NCI-H146 treated with DMSO at 0.1 percent for 48 hours (cell line): Measurements from ENCODE around the gene COTL1.
"Not testable (repeated sequence)": the region's sequence is repeated elsewhere in the genome, so short reads cannot be mapped to it uniquely, and the experiment has no call there.

Experiments
- DNase-seq: peaks from one replicate; lab custom pipeline; 2025; ENCODE audit not compliant: unreplicated experiment; lab: John Stamatoyannopoulos, UW

The COTL1 gene

DNA sequence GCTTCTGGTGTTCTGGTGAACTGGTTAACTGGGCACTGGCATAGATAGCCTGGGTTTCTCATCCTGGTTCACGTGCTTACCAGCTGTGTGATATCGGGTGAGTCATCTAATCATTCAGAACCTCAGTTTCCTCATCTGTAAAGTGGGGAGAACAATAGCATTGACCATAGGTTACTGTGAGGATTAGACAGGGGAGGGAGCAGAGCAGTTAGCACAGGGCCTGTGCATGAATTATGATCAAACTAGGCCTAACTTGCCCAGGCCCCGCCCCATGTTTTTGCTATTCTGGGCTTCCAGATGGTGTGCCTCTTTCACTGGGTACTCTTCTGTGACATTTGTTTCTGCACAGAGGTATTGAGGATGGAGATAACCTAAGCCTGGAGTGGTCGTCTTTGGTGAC, 25.8 kb upstream of the COTL1 start:
- no peak for DNase-seq

- peak; percentile 43 for DNase-seq
Measured at GRCh38 chr16:84643180-84643583, 25.3 kb upstream of the COTL1 start.

DNA sequence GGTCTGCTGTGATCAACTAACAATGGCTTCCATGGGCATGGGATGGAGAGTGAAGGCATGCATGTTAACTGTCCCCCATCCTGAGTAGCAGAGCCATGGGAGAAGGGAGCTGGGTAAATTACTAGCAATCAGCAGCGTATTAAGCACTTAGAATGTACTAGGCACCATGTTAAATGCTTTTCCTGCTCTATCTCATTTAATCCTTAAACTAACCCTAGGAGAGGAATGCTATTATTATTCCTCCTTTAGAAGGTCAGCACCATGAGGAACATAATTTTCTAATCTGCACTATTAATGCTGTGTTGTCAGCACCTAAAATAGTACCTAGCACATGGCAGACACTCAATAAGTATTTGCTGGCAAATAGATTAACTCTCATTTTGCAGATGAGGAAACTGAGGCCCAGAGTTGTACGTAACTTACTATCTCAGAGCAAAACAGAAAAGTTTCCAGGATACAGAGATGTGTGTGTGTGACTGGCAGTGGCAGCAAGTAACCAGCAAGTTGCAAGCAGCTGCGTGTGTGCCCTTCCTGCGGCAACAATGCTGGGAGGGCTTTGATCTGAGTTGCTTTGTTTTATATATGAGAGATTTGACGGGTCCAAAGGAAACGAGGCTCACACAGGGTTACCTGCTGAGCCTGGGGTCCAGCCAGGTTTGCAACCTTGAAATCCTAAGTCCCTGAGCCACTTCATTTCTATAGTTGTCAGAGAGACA, 23.9 kb upstream of the COTL1 start:
- no peak for DNase-seq

DNA sequence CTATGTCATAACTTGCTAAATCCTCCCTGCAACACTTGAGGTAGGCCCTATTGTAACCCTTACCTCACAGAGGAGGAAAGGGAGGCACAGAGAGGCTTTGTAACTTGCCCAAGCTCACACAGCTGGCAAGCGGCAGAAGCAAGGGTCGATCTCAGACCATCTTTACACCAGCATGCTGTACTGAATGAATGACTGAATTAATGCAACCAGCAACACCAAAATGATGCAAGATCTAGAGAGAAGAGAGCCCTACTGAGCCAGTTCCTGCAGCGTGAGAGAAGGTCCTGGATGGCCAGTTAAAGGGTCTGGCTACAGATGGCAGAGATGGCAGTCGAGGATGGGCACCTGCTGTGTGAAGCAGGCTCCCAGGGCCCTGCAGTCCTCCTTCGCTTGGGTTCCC, 22.3 kb upstream of the COTL1 start:
- no peak for DNase-seq

GRCh38 chr16:84638231-84638806, 20.4 kb upstream of the COTL1 start:
- no peak for DNase-seq

DNA sequence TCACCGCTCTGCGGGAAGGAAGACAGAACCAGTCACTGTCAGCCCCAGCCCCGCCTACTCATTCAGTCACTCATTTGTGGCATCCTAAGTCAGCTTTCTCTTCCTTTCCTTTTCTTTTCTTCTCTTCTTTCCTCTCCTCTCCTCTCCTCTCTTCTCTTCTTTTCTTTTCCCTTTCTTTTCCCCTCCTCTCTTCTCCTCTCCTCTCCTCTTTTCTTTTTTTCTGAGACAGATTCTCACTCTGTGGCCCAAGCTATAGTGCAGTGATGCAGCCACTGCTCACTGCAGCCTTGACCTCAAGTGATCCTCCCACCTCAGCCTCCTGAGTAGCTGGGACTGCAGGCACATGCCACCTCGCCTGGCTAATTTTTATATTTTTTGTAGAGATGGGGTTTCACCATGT, 19.8 kb upstream of the COTL1 start:
- no peak for DNase-seq

- DNase-seq = no peak
Measured at GRCh38 chr16:84635702-84636101, 17.8 kb upstream of the COTL1 start.

DNA sequence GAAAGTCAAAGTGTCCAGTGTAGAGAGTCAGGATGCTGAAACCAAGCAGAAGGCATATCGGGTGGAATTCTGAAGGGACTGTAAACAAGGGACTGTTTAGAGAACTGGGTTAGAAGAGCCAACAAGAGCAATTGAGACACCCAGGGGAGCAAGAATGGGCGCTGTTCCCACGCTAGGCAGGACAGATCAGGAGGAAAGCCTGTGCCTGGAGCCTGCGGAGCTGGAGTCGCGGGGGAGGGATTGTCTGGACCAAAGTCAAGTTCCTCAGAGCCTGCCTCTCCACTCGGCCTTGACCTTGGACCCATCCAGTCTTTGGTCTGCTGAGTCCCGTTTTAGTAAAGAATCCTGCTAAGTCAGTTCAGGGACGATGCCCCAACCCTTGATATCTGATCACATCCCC, 15.7 kb upstream of the COTL1 start:
- DNase-seq = no peak

GRCh38 chr16:84632862-84633261, 15.0 kb upstream of the COTL1 start:
- DNase-seq = not testable (repeated sequence)

DNA sequence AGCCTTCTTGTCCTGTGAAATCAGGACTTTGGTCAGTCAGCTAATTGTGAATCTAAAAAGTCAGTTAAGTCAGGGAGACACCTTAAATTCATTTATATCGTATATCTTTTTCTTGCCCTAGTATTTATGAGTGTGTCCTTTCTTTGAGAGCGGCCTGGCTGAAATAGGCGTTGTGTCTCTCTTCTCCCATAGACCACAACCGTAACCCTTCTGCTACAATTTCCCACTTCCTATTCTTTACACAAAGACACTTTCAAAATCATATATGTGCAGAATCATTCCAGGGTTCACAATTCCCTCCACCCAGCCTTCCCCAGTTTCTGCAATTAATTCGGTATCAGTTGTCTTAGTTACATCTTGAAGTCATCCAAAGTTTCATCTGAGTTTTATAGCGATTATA, 14.0 kb upstream of the COTL1 start:
- DNase-seq = no peak

DNA sequence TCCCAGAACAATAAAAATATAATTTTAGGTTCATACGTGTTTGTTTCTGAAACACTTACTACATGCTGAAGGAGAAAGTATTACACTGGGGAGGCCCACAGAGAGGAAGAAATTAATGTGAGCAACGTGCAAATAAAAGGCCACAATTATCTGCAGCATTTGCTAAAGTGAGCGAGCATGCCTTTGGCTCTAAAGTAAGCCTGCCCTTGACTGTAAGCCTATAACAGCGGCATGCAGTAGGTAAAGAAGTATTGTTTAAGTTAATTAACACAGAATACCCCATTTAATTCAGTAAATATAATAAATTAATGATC, 13.2 kb upstream of the COTL1 start:
- no peak for DNase-seq

DNA sequence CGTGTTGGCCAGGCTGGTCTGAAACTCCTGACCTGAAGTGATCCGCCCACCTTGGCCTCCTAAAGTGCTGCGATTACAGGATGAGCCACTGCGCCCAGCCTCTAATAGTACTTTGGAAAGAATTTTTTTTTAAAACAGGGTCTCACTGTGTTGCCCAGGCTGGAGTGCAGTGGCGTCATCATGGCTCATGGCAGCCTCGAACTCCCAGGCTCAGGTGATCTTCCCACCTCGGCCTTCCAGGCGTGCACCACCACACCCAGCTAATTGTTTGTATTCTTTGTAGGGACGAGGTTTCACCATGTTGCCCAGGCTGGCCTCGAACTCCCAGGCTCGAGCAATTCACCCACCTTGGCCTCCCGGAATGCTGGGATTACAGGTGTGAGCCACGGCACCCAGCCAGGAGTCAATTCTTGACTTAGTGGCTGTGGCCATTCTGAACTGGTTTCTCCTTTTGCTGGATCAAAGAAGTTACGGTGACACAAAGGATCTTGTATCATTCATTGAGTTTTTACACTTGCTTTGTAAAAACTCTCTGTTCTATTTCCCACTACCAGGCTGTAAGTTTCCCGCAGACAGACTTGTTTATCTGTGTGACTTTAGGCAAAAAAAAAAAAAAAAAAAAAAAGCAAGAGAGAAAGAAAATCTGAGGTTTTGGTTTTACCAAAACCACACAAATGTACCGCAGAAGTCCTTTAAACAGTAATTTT, 12.7 kb upstream of the COTL1 start:
- DNase-seq = no peak

DNA sequence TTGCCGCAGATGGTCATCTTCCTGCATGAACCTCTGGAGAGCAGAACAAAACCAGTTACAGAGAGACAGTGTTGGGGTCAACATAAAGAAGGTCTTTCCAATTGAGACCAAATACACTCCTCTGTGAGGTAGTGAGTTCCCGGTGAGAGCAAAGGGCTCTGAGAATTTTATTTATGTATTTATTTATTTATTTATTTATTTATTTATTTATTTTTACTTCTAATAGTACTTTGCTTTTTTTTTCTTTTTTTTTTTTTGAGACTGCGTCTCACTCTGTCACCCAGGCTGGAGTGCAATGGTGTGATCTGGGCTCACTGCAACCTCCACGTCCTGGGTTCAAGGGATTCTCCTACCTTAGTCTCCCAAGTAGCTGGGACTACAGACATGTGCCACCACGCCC, 12.1 kb upstream of the COTL1 start:
- no peak for DNase-seq

GRCh38 chr16:84629580-84629979, 11.7 kb upstream of the COTL1 start:
- DNase-seq = no peak

GRCh38 chr16:84628226-84628731, 10.4 kb upstream of the COTL1 start:
- DNase-seq = no peak

- no peak for DNase-seq
Measured at GRCh38 chr16:84625556-84625955, 7.7 kb upstream of the COTL1 start.

DNA sequence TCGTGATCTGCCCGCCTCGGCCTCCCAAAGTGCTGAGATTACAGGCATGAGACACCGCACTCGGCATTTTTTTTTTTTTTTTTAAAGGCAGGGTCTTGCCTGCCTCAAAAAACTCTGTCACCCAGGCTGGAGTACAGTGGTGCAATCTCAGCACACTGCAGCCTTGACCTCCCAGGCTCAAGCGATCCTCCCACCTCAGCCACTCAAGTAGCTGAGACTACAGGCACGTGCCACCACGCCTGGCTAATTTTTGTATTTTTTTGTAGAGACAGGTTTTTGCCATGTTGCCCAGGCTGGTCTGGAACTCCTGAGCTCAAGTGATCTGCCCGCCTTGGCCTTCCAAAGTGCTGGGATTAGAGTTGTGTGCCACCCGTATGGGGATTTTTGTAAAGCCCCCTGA, 3.0 kb upstream of the COTL1 start:
- DNase-seq = not testable (repeated sequence)

GRCh38 chr16:84618581-84619460, 943 bp upstream of the COTL1 start:
- DNase-seq = no peak

- DNase-seq = no peak
Measured at GRCh38 chr16:84617041-84617790, 662 bp downstream of the COTL1 start.

GRCh38 chr16:84616515-84616914, 1.4 kb downstream of the COTL1 start:
- no peak for DNase-seq
